HG03457 (cell line): ENCODE data around the gene KCP.

Experiments used
- ATAC-seq: cut with Tn5 transposase; IDR thresholded peaks from one replicate; pipeline ENCODE4 v1.9.1; 2021; ENCODE audit warnings: moderate number of reproducible peaks; ENCODE audit not compliant: unreplicated experiment

KCP gene

GRCh38 chr7:128830231-128831177, 80.0 kb downstream of the KCP start, which contains the start of gene FLNC:
Gene FLNC (plus strand): TSS chr7:128830406. CDS start chr7:128830638, 232 bp downstream.
- ATAC-seq = no peak

GRCh38 chr7:128829391-128830166, 80.9 kb downstream of the KCP start:
- no peak for ATAC-seq

GRCh38 chr7:128827971-128828711, 82.4 kb downstream of the KCP start:
- no peak for ATAC-seq

GRCh38 chr7:128827248-128827958, 83.1 kb downstream of the KCP start:
- ATAC-seq = no peak

- no peak for ATAC-seq
These were observed 83.6 kb downstream of the KCP start for GRCh38 chr7:128826916-128827247.
